Measurements from ENCODE around the gene FAF2.
"Not testable (repeated sequence)": the region's sequence is repeated elsewhere in the genome, so short reads cannot be mapped to it uniquely, and the experiment has no call there.

The FAF2 gene

GRCh38 chr5:176454724-176455394, 6.7 kb downstream of the FAF2 start:
- no peak for DNase-seq (ENCODE audit: low read depth in 2 of 3, low spot score in 2 of 3)

- DNase-seq (ENCODE audit: low read depth in 2 of 3, low spot score in 2 of 3), result no peak
Measured at GRCh38 chr5:176458904-176459561, 10.8 kb downstream of the FAF2 start.

- no peak for DNase-seq (ENCODE audit: low read depth in 2 of 3, low spot score in 2 of 3)
Measured at GRCh38 chr5:176461349-176461748, 13.2 kb downstream of the FAF2 start.

GRCh38 chr5:176463113-176463764, 15.1 kb downstream of the FAF2 start:
- no peak for DNase-seq (ENCODE audit: low read depth in 2 of 3, low spot score in 2 of 3)

GRCh38 chr5:176466245-176466871, 18.2 kb downstream of the FAF2 start:
- DNase-seq (ENCODE audit: low read depth in 2 of 3, low spot score in 2 of 3), result no peak

GRCh38 chr5:176469296-176469695, 21.1 kb downstream of the FAF2 start:
- DNase-seq (ENCODE audit: low read depth in 2 of 3, low spot score in 2 of 3), result no peak

GRCh38 chr5:176470539-176470938, 22.4 kb downstream of the FAF2 start:
- DNase-seq (ENCODE audit: low read depth in 2 of 3, low spot score in 2 of 3), result no peak

GRCh38 chr5:176471098-176471497, 22.9 kb downstream of the FAF2 start:
- no peak for DNase-seq (ENCODE audit: low read depth in 2 of 3, low spot score in 2 of 3)

- no peak for DNase-seq (ENCODE audit: low read depth in 2 of 3, low spot score in 2 of 3)
Measured at GRCh38 chr5:176473335-176474006, 25.3 kb downstream of the FAF2 start.

- no peak for DNase-seq (ENCODE audit: low read depth in 2 of 3, low spot score in 2 of 3)
Measured at GRCh38 chr5:176474476-176474875, 26.3 kb downstream of the FAF2 start.

- DNase-seq (ENCODE audit: low read depth in 2 of 3, low spot score in 2 of 3), result no peak
Measured at GRCh38 chr5:176481711-176482110, 33.5 kb downstream of the FAF2 start.

- DNase-seq (ENCODE audit: low read depth in 2 of 3, low spot score in 2 of 3), result no peak
Measured at GRCh38 chr5:176485176-176485575, 37.0 kb downstream of the FAF2 start.

GRCh38 chr5:176486189-176486757, 38.1 kb downstream of the FAF2 start:
- DNase-seq (ENCODE audit: low read depth in 2 of 3, low spot score in 2 of 3), result no peak

- DNase-seq (ENCODE audit: low read depth in 2 of 3, low spot score in 2 of 3), result not testable (repeated sequence)
Measured at GRCh38 chr5:176487160-176487559, 39.0 kb downstream of the FAF2 start.

- DNase-seq (ENCODE audit: low read depth in 2 of 3, low spot score in 2 of 3), result no peak
Measured at GRCh38 chr5:176489077-176489476, 40.9 kb downstream of the FAF2 start.

- no peak for DNase-seq (ENCODE audit: low read depth in 2 of 3, low spot score in 2 of 3)
Measured at GRCh38 chr5:176490301-176490700, 42.1 kb downstream of the FAF2 start.

- DNase-seq (ENCODE audit: low read depth in 2 of 3, low spot score in 2 of 3), result no peak
Measured at GRCh38 chr5:176491101-176491502, 42.9 kb downstream of the FAF2 start.

- no peak for DNase-seq (ENCODE audit: low read depth in 2 of 3, low spot score in 2 of 3)
Measured at GRCh38 chr5:176491901-176492300, 43.7 kb downstream of the FAF2 start.

- no peak for DNase-seq (ENCODE audit: low read depth in 2 of 3, low spot score in 2 of 3)
Measured at GRCh38 chr5:176492431-176492830, 44.2 kb downstream of the FAF2 start.

- DNase-seq (ENCODE audit: low read depth in 2 of 3, low spot score in 2 of 3), result no peak
Measured at GRCh38 chr5:176497852-176498251, 49.7 kb downstream of the FAF2 start.

GRCh38 chr5:176499273-176499672, 51.1 kb downstream of the FAF2 start:
- DNase-seq (ENCODE audit: low read depth in 2 of 3, low spot score in 2 of 3), result no peak
